Stimulated activated CD8-positive, alpha-beta memory T cell treated with anti-CD3 and anti-CD28 coated beads, Interleukin-12 subunit alpha, Interleukin-12 subunit beta, amount 100 ng/mL, for 1 hour (primary cell): ENCODE results near the gene CCNK.

Experiments used
- DNase-seq: peaks from one replicate; pipeline ENCODE4 v3.0.0-alpha.2; 2020; ENCODE audit warnings: low read depth

Gene CCNK

GRCh38 chr14:99552572-99553216 is 71.5 kb downstream of the CCNK start:
- no peak for DNase-seq

GRCh38 chr14:99554184-99554583 is 73.0 kb downstream of the CCNK start:
- DNase-seq = no peak

GRCh38 chr14:99554757-99555531 is 73.7 kb downstream of the CCNK start:
- DNase-seq = no peak

- DNase-seq = no peak
These were observed 75.1 kb downstream of the CCNK start for GRCh38 chr14:99556134-99556791.

- DNase-seq = no peak
These were observed 78.2 kb downstream of the CCNK start for GRCh38 chr14:99559286-99559990.

- no peak for DNase-seq
These were observed 79.2 kb downstream of the CCNK start for GRCh38 chr14:99560403-99560802.

GRCh38 chr14:99560922-99561683 is 79.9 kb downstream of the CCNK start:
- no peak for DNase-seq

GRCh38 chr14:99561864-99562263 is 80.7 kb downstream of the CCNK start:
- DNase-seq = no peak
